Erythroblast (primary cell): ENCODE results near the gene POU2F1.

ENCODE experiments used
- GATA1 ChIP-seq: IDR thresholded peaks from 2 replicates; pipeline ENCODE4 v1.6.1; 2011; ENCODE audit warnings: low read depth, mild to moderate bottlenecking, control low read depth, low read length, moderate library complexity
- POLR2A ChIP-seq: IDR thresholded peaks from 2 replicates; pipeline ENCODE4 v1.6.1; 2011; ENCODE audit warnings: mild to moderate bottlenecking, low read length

GRCh38 chr1:167293057-167293456, 72.4 kb downstream of the POU2F1 start:
- TF ChIP-seq POLR2A (no peak), GATA1 (no peak)
